ENCODE data around the gene GSK3B. TPM values are rescaled to one million over a fixed set of nuclear protein-coding genes. Genes with fewer than 3 reads are reported as not detected.

The GSK3B gene
- total RNA-seq, 1 experiment from 2014 or later, result 50.0 TPM

DNA sequence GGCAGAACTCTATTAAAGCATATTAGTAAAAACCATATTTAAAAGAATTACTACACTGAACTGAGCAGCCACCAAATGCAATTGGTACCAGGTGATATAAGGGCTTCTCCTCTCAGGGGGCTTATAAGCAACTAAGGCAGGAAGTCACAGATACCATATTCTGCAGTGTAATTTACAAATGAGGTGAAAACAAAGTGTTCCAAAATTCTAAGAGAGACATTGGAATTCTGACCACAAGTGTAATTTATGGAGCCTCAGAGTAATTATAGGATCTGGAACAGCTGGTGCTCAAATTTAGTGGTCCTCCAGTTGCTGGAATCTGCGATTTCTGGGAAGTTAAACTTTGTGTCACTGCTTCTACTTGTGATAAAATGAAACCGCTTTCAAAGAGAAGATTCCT, 315.4 kb downstream of the GSK3B start:
- Histone ChIP-seq H2AFZ (ENCODE audit: low read depth, low read length, poor library complexity, severe bottlenecking) (no peak overlapping the region), H3K9ac (ENCODE audit: low read length) (no peak overlapping the region), H3K9me2 (ENCODE audit: insufficient read depth) (no peaks in the 10 kb centered on the region), H3K4me1 (ENCODE audit: control insufficient read depth in 1 of 2, insufficient read depth in 2 of 2, low read length in 2 of 2) (no peaks in the 10 kb centered on the region), H3K36me3 (ENCODE audit: control insufficient read depth in 1 of 2, insufficient read depth in 2 of 2, low read length in 2 of 2) (no peaks in the 10 kb centered on the region), H3K27me3 (ENCODE audit: insufficient read depth, low read length) (no peaks in the 10 kb centered on the region), H4K20me1 (ENCODE audit: insufficient read depth) (no peaks in the 10 kb centered on the region), H3K79me2 (ENCODE audit: insufficient read depth, low read length) (no peaks in the 10 kb centered on the region), H3K4me2 (ENCODE audit: low read length) (no peak overlapping the region), H3K27ac (ENCODE audit: low read depth, low read length) (no peak overlapping the region), H3K9me3 (ENCODE audit: control insufficient read depth in 1 of 2, insufficient read depth in 1 of 2, low read depth in 1 of 2, low read length in 2 of 2) (0 out of 4 replicates have a peak, but pooled peaks cover 0 to 3% of the 10 kb centered on the region in 2 experiments), H3K4me3 (replicated peaks in 1 of 2; ENCODE audit: low read depth in 1 of 2, low read length in 2 of 2) (no peak overlapping the region)
- ChIA-PET CTCF (no interaction called here), POLR2A (no interaction called here), RAD21 (ENCODE audit: low non-redundant PET in 1 of 2, low total read pairs in 2 of 2, uncharacterized antibody in 2 of 2, unreplicated experiment in 2 of 2) (no interaction called here)
- intact Hi-C loops (cut with micrococcal nuclease), result no loop called here
- no peak for ATAC-seq
- DNase-seq (ENCODE audit: low read depth, low spot score), result no peak
- no TSS peak for BruUV-seq (replicated peaks)
- TF ChIP-seq CBX3 (IDR thresholded peaks at IDR 0.05; ENCODE audit: low read depth) (no peak), SRF (IDR thresholded peaks at IDR 0.05; ENCODE audit: low read depth) (no peak), ZBTB33 (IDR thresholded peaks at IDR 0.05; ENCODE audit: extremely low read depth, insufficient replicate concordance, low read length) (no peak), ELF1 (IDR thresholded peaks at IDR 0.05; ENCODE audit: borderline replicate concordance, low read depth) (no peak), TCF7L2 (IDR thresholded peaks at IDR 0.05; ENCODE audit: borderline replicate concordance, extremely low read depth, insufficient read depth, insufficient read length) (no peak), MAX (IDR thresholded peaks at IDR 0.05) (no peak), CTCF (IDR thresholded peaks at IDR 0.05 in 2 of 3, conservative IDR thresholded peaks at IDR 0.05 in 1 of 3; ENCODE audit: borderline replicate concordance in 1 of 3, insufficient read depth in 1 of 3, low read depth in 2 of 3, low read length in 2 of 3) (no peak), JUND (IDR thresholded peaks at IDR 0.05) (no peak), REST (IDR thresholded peaks at IDR 0.05; ENCODE audit: low read depth) (no peak), YY1 (IDR thresholded peaks at IDR 0.05; ENCODE audit: extremely low read depth, insufficient replicate concordance, low read depth, low read length) (no peak), RAD21 (IDR thresholded peaks at IDR 0.05; ENCODE audit: low read depth) (no peak), CEBPB (IDR thresholded peaks at IDR 0.05; ENCODE audit: low read depth) (no peak), ZNF274 (IDR thresholded peaks at IDR 0.05; ENCODE audit: low read depth, low read length) (no peak), SIN3A (IDR thresholded peaks at IDR 0.05; ENCODE audit: low read depth) (no peak), POLR2AphosphoS5 (IDR thresholded peaks at IDR 0.05; ENCODE audit: low read depth, low read length) (no peak), SP1 (IDR thresholded peaks at IDR 0.05; ENCODE audit: low read depth) (no peak), EZH2 (IDR thresholded peaks at IDR 0.05) (no peak), EGR1 (IDR thresholded peaks at IDR 0.05; ENCODE audit: low read depth) (no peak)

Measured in HCT116 (cell line).